Body of pancreas (tissue), 4 donors: ENCODE results near the gene C19orf25. TPM values are rescaled to one million over a fixed set of nuclear protein-coding genes. Genes with fewer than 3 reads are reported as not detected.
A peak's percentile ranks its signal among the peaks of the same experiment; 100 is the strongest.
"Not testable (repeated sequence)": the region's sequence is repeated elsewhere in the genome, so short reads cannot be mapped to it uniquely, and the experiment has no call there.

Experiments
- ATAC-seq: fragments of 150-250 bp; one replicate; pipeline ENCODE4 v1.9.1; 2016
- DNase-seq, 4 donors: peaks; one replicate each; pipeline ENCODE4 v3.0.0-alpha.2; 2019
- H3K27ac ChIP-seq, 4 donors: fragments of 200-600 bp; sonication (generic); 1 replicate in 3 of 4; 2 replicates in 1 of 4; pipeline versions ENCODE4 v1.5.1 to v1.6.1; 2016 to 2019; ENCODE audit warnings: mild to moderate bottlenecking in 1 of 4, mixed read lengths in 1 of 4, moderate library complexity in 1 of 4
- H3K27me3 ChIP-seq, 2 donors: fragments of 200-600 bp; sonication (generic); one replicate each; pipeline ENCODE4 v1.6.0; 2016; ENCODE audit warnings: mild to moderate bottlenecking in 1 of 2
- H3K36me3 ChIP-seq, 2 donors: fragments of 200-600 bp; sonication (generic); replicated peaks in 1 of 2; 2 replicates each; pipeline ENCODE4 v1.5.1; 2016; ENCODE audit warnings: low read depth in 2 of 2; ENCODE audit not compliant: insufficient read depth in 1 of 2
- H3K4me1 ChIP-seq: fragments of 200-600 bp; sonication (generic); one replicate; pipeline ENCODE4 v1.6.0; 2016
- H3K4me3 ChIP-seq, 2 donors: fragments of 200-600 bp; sonication (generic); 1 replicate in 1 of 2; 2 replicates in 1 of 2; pipeline ENCODE4 v1.5.1; 2016 to 2019
- H3K9me3 ChIP-seq, 3 donors: fragments of 200-600 bp; sonication (generic); 1 replicate in 2 of 3; 2 replicates in 1 of 3; pipeline ENCODE4 v1.5.1; 2016
- POLR2A ChIP-seq, 3 donors: fragments of 450-650 bp; IDR thresholded peaks; one replicate each; pipeline ENCODE4 v1.6.1; 2016; ENCODE audit warnings: antibody characterized with exemption in 3 of 3, mild to moderate bottlenecking in 2 of 3
- WGBS, 2 donors: methylation state at CpG; one replicate each; pipeline ENCODE4 v1.1.5; 2017; 5-methylcytosine and 5-hydroxymethylcytosine counted together
- intact Hi-C: fragments of 100-400 bp; cut with DNase I; formaldehyde crosslinking; loops from one replicate; pipeline ENCODE4 v1.15.1; 2023
- total RNA-seq, 2 donors: library from RNA; depleted of rRNA; stranded (reverse); fragments of >200 nt; gene quantifications; one replicate each; pipeline ENCODE4 v1.1.0, GENCODE V29; 2016
- TF ChIP-seq, protein P1 (sequence below), 7 experiments: fragments of 450-650 bp in 4 of 7; fragments of 200-600 bp in 3 of 7; sonication (generic) in 3 of 7; IDR thresholded peaks; one replicate each; pipeline ENCODE4 v1.5.1; 2016 to 2019; ENCODE audit warnings: antibody characterized with exemption in 7 of 7

Gene C19orf25
- total RNA-seq, 2 donors from 2014 or later = 26.7 to 31.4 TPM

DNA sequence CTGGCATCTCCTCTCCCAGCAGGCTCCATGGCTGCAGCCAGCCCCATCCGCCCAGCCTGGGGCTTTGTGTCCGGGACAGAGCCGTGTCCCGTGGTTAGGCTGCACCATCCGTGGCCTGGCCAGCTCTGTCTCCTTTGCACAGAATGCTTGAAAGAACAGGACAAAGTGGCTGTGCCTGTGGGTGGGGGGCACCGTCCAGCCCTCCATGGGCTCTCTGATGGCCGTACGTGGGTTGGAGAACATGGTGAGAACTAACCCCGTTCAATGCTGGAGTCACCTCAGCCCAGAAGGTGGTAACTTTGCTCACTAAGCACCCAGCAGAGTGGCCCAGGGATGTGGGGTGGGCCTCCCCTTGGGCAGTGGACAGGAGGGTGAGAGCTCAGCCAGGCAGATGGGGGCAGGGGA, 38.0 kb downstream of the C19orf25 start:
- Histone ChIP-seq H3K9me3 (no peaks in the 10 kb centered on the region), H3K27ac (no peak overlapping the region), H3K36me3 (peaks cover 0 to 15% of the 10 kb centered on the region in 2 donors), H3K4me3 (no peak overlapping the region), H3K4me1 (peaks cover 41% of the 10 kb centered on the region), H3K27me3 (peaks cover 0 to 8% of the 10 kb centered on the region in 2 donors)
- no peak for TF ChIP-seq POLR2A (IDR thresholded peaks at IDR 0.05)
- TF ChIP-seq, protein P1, sequence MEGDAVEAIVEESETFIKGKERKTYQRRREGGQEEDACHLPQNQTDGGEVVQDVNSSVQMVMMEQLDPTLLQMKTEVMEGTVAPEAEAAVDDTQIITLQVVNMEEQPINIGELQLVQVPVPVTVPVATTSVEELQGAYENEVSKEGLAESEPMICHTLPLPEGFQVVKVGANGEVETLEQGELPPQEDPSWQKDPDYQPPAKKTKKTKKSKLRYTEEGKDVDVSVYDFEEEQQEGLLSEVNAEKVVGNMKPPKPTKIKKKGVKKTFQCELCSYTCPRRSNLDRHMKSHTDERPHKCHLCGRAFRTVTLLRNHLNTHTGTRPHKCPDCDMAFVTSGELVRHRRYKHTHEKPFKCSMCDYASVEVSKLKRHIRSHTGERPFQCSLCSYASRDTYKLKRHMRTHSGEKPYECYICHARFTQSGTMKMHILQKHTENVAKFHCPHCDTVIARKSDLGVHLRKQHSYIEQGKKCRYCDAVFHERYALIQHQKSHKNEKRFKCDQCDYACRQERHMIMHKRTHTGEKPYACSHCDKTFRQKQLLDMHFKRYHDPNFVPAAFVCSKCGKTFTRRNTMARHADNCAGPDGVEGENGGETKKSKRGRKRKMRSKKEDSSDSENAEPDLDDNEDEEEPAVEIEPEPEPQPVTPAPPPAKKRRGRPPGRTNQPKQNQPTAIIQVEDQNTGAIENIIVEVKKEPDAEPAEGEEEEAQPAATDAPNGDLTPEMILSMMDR (IDR thresholded peaks at IDR 0.05) = no peak
- ATAC-seq (no peak), DNase-seq (no peak)
- intact Hi-C loops = no loop called here
- WGBS, 2 donors = 92 to 95% methylated on average over 5 to 9 of the region's 9 CpGs

DNA sequence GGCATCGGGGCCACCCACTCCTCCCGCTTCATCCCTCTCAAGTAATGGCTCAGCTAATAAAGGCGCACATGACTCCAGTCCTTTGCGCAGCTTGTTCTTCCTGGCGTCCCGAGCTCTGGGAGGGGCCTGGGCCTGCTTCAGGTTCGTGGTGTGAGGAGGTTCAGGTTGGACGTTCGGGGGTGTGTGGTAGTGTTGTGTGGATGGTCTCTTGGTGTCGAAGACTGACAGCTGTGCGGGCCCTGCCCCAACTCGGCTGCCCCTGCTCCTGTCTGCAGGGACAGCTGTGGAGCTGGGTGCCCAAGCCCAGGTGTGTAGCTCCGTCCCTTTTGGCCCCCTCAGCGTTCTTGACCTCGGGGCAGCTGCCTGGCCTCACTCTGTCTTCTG, 38.6 kb downstream of the C19orf25 start:
- intact Hi-C loops = no loop called here
- Histone ChIP-seq H3K27ac (no peak overlapping the region), H3K36me3 (peaks cover 0 to 15% of the 10 kb centered on the region in 2 donors), H3K4me1 (peaks cover 35% of the 10 kb centered on the region), H3K9me3 (no peaks in the 10 kb centered on the region), H3K4me3 (no peak overlapping the region), H3K27me3 (peaks cover 0 to 2% of the 10 kb centered on the region in 2 donors)
- no peak for TF ChIP-seq POLR2A (IDR thresholded peaks at IDR 0.05)
- TF ChIP-seq, protein P1 (IDR thresholded peaks at IDR 0.05) = no peak
- no peak for ATAC-seq
- 80 to 83% methylated on average over 3 to 15 of the region's 15 CpGs for WGBS, 2 donors
- no peak for DNase-seq

DNA sequence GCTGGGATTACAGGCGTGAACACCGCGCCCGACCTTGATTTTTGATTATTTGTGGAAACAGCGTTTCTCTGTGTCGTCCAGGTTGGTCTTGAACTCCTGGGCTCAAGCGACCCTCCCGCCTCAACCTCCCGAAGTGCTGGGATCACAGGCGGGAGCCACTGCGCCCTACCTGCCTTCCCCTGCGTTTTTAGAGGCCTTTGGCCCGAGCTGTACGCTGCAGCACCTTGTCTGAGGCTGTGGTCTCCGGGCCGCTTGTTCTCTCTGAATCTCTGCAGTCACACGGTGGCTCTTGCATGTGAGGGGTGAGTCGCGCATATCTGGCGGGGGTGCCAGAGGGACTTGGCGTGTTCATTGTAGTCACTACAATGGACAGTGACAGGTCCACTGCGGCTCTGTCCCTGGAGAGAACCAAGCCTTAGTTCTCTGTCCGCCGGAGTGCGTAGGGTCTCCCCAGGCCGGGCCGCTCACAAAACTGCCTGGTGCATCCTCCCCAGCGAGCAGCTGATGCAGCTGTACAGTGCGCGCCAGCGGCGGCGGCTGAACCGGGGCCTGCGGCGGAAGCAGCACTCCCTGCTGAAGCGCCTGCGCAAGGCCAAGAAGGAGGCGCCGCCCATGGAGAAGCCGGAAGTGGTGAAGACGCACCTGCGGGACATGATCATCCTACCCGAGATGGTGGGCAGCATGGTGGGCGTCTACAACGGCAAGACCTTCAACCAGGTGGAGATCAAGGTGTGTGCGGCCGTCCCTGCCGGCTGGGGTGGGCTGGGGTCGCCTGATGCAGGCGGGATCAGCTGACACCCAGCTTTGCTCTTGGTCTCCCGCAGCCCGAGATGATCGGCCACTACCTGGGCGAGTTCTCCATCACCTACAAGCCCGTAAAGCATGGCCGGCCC, 39.2 kb downstream of the C19orf25 start:
- peaks cover 28% of the 10 kb centered on the region for H3K4me1 ChIP-seq
- H3K9me3 ChIP-seq, DNase-seq, H3K27me3 ChIP-seq, ATAC-seq, intact Hi-C loops, H3K27ac ChIP-seq: not testable (repeated sequence)
- H3K4me3 ChIP-seq = peak overlapping the region; percentile 90 to 98
- peaks cover 0 to 17% of the 10 kb centered on the region in 2 donors for H3K36me3 ChIP-seq
- WGBS, 2 donors = 51 to 62% methylated on average over 17 to 40 of the region's 57 CpGs

DNA sequence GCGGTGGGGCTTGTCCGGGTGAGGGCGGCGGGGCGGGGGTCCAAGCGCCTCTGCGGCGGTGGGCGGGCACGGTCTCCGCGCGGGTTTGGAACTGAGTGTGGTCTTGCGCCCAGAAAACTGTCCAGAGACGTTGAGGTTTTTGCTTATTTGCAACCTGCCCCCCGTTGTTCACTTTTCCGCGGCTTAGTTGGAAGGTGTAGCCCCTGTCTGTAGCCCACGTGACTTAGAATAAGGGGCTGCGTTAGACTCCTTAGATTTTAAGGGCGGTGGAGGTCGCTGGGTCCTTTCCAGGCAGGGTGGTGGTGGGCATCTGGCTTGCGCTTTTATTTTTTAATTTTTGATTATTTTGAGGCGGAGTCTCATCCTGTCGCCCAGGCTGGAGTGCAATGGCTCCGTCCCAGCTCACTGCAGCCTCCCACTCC, 40.1 kb downstream of the C19orf25 start:
- WGBS, 2 donors = 1 to 2% methylated on average over 10 to 26 of the region's 26 CpGs
- peak overlapping the region; percentile 79 to 95 (median 90) for H3K27ac ChIP-seq
- peaks cover 6 to 20% of the 10 kb centered on the region in 2 donors for H3K36me3 ChIP-seq
- intact Hi-C loops = no loop called here
- TF ChIP-seq POLR2A (IDR thresholded peaks at IDR 0.05) = no peak
- TF ChIP-seq, protein P1 (IDR thresholded peaks at IDR 0.05) = no peak
- H3K4me1 ChIP-seq = peaks cover 27% of the 10 kb centered on the region
- H3K27me3 ChIP-seq = no peaks in the 10 kb centered on the region
- ATAC-seq = no peak
- no peak for DNase-seq
- H3K9me3 ChIP-seq = no peaks in the 10 kb centered on the region
- peak overlapping the region; percentile 90 to 98 for H3K4me3 ChIP-seq

DNA sequence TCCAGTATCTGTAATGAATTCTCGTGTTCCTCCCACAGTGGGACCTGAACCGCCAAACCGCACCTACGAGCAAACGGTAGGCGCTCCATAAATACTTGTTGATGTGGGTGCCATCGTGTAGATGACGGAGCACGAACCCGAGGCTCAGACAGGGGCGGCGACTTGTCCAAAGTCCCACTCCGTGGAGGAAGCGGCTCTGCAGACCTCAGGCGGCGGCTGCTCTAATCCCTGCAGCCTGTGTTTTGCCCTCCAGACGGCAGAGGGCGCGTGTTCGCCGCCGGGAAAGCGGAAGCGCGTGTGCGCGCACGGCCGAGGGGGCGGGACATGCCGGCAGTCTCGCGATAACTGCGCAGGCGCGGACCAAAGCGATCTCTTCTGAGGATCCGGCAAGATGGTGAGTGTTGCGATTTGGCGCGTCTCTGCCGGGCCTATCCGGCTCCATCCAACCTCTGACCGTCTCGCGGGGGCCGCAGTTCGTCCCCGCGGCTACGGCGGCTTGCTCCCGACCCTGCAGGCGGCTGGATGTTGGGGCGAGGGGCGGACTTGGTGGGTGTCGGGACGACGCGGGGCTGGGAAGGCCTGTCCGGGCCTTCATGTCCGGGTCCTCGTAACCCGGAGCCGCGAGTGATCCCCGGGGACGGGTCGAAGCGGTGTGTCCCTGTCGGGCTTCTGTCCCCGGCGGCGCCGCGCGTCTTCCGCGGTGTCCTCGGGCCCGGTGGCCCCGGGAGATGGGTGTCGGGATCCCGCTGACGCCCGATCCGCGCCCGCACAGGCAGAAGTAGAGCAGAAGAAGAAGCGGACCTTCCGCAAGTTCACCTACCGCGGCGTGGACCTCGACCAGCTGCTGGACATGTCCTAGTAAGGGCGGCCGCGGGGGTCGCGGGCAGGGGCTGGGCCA, 40.7 kb downstream of the C19orf25 start, which contains the start of gene RPS15:
TSS of gene RPS15 (plus strand) at position 362 of the 898 bp plus-strand sequence. CDS start at position 392, 30 bp downstream.
- Histone ChIP-seq H3K9me3 (no peaks in the 10 kb centered on the region), H3K36me3 (peaks cover 7 to 20% of the 10 kb centered on the region in 2 donors), H3K4me1 (peaks cover 27% of the 10 kb centered on the region), H3K27me3 (no peaks in the 10 kb centered on the region), H3K4me3 (peak within 1 kb of the TSS; percentile 90 to 98), H3K27ac (peak within 1 kb of the TSS; percentile 79 to 95 (median 90))
- peak; percentile 95 for ATAC-seq
- WGBS, 2 donors = 1 to 22% methylated on average over 5 to 86 of the region's 100 CpGs
- DNase-seq = peak; percentile 95 to 97 (median 96)
- intact Hi-C loops = no loop called here
- TF ChIP-seq POLR2A (IDR thresholded peaks at IDR 0.05) = peak; percentile 82 to 94 (median 94)
- TF ChIP-seq, protein P1 (IDR thresholded peaks at IDR 0.05) = peak; percentile 92 to 99 (median 96)
